GM11168 (cell line): Measurements from ENCODE around the gene QPCT.

ENCODE experiments used
- in situ Hi-C: fragments of 300-500 bp; cut with MboI; formaldehyde crosslinking; loops from one replicate; pipeline ENCODE4 v1.12.0; 2022; ENCODE audit warnings: low sequenced_read_pairs; ENCODE audit not compliant: unreplicated experiment

QPCT gene

GRCh38 chr2:37421686-37422085, 77.3 kb downstream of the QPCT start:
- in situ Hi-C loops = no loop called here

GRCh38 chr2:37422816-37423215, 78.4 kb downstream of the QPCT start:
- in situ Hi-C loops = no loop called here
